Placental pericyte (primary cell): Measurements from ENCODE around the gene MYOZ1. TPM values are rescaled to one million over a fixed set of nuclear protein-coding genes. Genes with fewer than 3 reads are reported as not detected.

Experiments
- total RNA-seq: library from RNA; depleted of rRNA; stranded (reverse); fragments of >200 nt; gene quantifications from 2 replicates; pipeline ENCODE4 v1.2.3, GENCODE V29; 2012

The MYOZ1 gene, protein sequence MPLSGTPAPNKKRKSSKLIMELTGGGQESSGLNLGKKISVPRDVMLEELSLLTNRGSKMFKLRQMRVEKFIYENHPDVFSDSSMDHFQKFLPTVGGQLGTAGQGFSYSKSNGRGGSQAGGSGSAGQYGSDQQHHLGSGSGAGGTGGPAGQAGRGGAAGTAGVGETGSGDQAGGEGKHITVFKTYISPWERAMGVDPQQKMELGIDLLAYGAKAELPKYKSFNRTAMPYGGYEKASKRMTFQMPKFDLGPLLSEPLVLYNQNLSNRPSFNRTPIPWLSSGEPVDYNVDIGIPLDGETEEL
- 0.29 TPM in 1 of 2 replicates, not detected in the other for total RNA-seq

GRCh38 chr10:73641328-73642060 is at the start of gene MYOZ1:
Gene MYOZ1, minus strand, starts transcription at chr10:73641474. Its CDS starts 1,457 bp downstream, at chr10:73640017.

DNA sequence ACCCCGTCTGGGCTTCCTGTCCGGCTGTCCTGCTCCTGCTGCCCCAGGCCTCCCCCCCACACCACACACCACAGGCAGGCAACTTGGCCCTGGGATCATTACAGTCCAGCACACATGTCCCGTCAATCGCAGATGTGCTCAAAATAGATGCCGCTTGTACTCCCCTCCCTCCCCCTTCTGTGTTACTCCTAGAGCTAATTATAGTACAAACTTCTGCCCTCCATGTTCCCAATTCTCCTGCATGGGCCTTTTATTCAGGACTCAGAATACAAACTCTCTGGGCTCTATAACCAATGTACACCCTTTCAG is 14.7 kb upstream of the MYOZ1 start, which contains the start of gene SYNPO2L:
Gene SYNPO2L, minus strand, starts transcription at position 40 of the 309 bp plus-strand sequence. CDS start 107 bp downstream, outside the sequence.

GRCh38 chr10:73590881-73591799 is 50.1 kb downstream of the MYOZ1 start, which contains the start of gene USP54:
Gene USP54, minus strand, starts transcription at chr10:73591342. Its CDS starts 15,684 bp downstream, at chr10:73575658.

Other genes starting within 250 kb of the MYOZ1 start
- gene ANXA7, start 227.4 kb downstream of the MYOZ1 start, total RNA-seq: 114 and 146 TPM in 2 replicates
- gene MSS51, start 207.9 kb downstream of the MYOZ1 start, total RNA-seq: 1.5 and 1.9 TPM in 2 replicates
- gene PPP3CB, start 145.4 kb downstream of the MYOZ1 start, total RNA-seq: 27.5 and 29.8 TPM in 2 replicates
- 9.7 and 15.1 TPM in 2 replicates for gene USP54, start 50.1 kb downstream of the MYOZ1 start, total RNA-seq
- gene SYNPO2L, start 14.6 kb upstream of the MYOZ1 start, total RNA-seq: under 0.01 and 0.43 TPM in 2 replicates
- 3.9 TPM in 2 replicates for gene AGAP5, start 56.6 kb upstream of the MYOZ1 start, total RNA-seq
- gene SEC24C, start 102.9 kb upstream of the MYOZ1 start, total RNA-seq: 64.3 and 86.2 TPM in 2 replicates
- gene CHCHD1, start 140.6 kb upstream of the MYOZ1 start, total RNA-seq: 7.2 and 16.9 TPM in 2 replicates
- gene ZSWIM8, start 144.1 kb upstream of the MYOZ1 start, total RNA-seq: 85.5 and 111 TPM in 2 replicates
- gene NDST2, start 170.1 kb upstream of the MYOZ1 start, total RNA-seq: 25.3 and 31.3 TPM in 2 replicates
- gene CAMK2G, start 233.1 kb upstream of the MYOZ1 start, total RNA-seq: 16.9 and 40.7 TPM in 2 replicates